ENCODE data around the gene DNAJA3.
A peak's percentile ranks its signal among the peaks of the same experiment; 100 is the strongest.

The DNAJA3 gene

DNA sequence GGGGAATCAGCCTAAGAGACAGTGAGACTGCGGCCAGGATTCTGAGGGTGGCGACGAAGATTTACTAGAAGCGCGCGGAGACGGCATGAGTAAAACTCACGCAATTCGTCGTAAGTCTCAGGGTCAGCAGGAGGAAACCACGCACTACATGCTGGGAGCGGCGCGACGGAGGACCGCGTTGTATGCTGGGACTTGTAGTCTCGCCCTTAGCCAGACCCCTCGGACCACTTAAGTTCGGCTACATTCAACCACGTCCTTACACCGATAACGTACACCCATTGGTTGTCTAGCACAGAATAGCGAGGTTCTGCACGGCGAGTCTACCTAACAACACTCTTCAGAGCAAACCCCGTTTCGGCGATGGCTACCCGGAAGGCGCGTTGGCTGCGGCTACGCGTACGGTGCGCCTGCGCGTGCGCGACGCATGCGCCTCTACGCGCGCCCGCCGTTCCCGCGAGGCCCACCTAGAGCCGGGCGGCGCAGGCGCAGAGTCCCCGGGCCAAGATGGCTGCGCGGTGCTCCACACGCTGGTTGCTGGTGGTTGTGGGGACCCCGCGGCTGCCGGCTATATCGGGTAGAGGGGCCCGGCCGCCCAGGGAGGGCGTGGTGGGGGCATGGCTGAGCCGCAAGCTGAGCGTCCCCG is at the start of gene DNAJA3:
DNAJA3 (plus strand) TSS at position 491 of the 643 bp plus-strand sequence; CDS start at position 505, 14 bp downstream.
- peak; percentile 99 for DNase-seq (ENCODE audit: low spot score)

DNA sequence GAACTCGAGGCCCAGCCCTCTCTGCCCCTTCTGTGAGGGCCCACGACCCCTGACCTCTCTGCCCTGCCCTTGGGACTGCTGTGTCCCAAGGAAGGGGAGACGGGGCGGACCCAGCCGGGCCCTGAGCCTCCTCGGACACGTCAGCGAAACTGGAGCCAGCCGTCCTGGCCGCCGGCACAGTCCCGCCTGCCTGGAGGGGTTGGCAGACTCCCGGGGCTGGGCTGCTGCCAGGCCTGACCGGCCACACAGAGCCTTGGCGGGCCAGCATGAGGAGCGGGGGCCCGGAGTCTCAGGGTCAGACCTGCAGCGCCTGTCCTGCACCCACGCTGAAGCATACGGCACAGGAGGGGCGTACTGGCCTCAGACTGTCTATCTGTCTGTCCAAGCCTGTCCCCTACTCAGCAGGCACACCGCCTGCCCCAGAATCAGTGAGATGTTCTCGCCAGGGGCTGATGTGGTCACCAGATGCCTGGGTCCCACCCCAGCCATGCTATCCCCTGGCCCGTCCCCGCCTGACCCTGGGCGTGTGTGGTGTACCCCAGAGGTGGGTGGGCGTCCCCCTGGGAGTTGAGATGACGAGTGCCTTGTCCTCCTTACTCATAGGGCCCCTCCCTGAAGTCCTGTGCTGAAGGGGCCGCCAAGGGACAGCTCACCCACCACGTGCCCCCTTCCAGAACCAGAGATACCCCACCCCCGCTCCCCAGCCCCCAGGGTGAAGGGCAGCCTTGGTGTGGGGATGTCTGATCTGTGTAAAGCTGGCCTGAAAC is 49.4 kb upstream of the DNAJA3 start:
- DNase-seq (ENCODE audit: low spot score), result peak; percentile 91

DNA sequence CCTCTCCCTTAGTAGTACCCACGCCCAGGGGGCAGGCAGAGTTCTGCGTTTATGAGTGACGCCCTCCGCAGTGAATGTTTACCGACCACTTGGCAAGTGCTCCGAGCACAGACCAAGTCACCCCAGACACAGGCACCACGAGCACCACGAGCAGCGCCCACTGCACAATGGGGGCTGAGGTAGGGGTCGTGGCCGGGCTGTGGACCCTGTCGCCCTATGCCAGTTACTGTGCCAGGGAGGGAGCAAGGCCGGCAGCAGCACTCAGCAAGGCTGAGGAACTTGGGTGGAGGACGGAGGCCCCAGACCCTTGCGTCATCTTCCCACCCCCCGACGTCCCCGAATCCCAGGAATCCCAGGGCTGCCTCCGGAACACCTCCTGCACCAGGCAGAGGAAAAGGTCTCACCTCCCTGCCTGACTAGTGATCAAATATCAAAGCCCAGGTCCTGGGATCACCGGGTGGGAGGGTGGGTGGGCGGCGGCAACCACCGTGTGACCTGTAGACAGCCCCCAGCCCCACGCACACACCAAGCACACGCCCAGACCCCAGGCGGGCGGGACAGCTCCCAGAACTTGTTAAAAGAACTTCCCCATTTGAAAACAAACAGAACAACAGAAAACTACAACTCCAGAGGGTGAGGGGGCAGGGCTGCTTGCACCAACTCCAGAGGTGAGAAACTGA is 48.6 kb upstream of the DNAJA3 start:
- peak; percentile 26 for DNase-seq (ENCODE audit: low spot score)

DNA sequence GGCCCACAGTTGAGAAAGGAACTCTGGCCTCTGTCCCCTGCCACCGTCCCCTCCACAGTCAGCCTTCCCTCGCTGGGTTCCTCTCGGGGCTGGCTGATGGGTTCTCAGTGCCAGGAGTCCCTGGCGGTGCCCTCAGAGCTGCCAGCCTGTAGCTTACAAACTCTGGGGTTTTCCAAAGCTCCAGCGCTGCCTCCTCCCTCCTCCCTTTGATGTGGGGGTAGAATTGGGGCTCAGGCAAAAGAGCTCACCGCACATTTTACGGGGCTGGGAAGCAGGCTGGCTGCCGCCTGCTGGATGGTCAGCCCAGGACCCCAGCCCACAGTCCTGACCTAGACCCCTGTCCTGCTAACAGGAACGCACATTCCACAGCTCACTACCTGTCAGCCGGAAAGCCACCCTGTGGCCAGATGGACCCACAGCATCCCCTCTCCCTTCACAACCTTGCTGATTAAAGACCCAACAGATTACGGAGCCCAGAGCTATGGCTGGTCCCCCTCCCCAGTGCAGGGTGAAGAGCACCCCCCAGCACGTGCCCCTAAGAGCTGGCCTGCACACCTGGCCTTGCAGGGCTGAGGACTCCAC is 48.0 kb upstream of the DNAJA3 start:
- no peak for DNase-seq (ENCODE audit: low spot score)

- DNase-seq (ENCODE audit: low spot score), result no peak
Measured at GRCh38 chr16:4378161-4378666, 47.5 kb upstream of the DNAJA3 start.

DNA sequence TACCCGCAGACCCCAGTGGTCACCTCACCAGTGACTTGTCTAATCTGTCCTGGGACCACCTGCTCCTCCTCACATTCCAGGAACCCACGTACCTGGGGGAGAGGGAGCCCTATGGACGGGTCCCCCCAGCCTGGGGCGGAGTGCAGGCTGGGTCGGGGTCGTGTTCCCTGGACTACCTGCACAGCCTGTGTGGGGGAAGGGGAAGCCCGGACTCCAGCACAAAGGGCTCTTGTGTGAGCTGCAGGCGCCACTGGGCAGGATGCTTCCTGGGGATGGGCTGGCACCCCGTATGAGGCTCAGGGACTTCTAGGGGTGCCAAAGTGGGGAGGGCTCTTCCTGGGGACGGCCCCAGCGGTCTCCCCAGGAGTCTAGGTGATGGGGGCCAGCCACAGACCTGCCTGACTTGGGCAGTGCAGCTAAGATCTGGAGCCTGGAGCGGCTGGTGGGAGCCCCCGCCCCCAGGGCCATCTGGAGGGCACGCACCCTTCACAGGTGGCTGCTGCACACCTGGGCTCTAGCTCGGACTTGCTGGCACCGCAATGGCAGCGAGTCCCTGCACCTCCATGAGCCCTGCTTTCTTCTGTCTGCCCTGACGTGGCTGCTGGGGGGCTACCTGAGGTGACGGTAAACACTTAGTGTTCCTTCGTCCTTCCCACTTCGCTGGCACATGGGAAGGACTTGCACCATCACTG is 46.5 kb upstream of the DNAJA3 start:
- no peak for DNase-seq (ENCODE audit: low spot score)

DNA sequence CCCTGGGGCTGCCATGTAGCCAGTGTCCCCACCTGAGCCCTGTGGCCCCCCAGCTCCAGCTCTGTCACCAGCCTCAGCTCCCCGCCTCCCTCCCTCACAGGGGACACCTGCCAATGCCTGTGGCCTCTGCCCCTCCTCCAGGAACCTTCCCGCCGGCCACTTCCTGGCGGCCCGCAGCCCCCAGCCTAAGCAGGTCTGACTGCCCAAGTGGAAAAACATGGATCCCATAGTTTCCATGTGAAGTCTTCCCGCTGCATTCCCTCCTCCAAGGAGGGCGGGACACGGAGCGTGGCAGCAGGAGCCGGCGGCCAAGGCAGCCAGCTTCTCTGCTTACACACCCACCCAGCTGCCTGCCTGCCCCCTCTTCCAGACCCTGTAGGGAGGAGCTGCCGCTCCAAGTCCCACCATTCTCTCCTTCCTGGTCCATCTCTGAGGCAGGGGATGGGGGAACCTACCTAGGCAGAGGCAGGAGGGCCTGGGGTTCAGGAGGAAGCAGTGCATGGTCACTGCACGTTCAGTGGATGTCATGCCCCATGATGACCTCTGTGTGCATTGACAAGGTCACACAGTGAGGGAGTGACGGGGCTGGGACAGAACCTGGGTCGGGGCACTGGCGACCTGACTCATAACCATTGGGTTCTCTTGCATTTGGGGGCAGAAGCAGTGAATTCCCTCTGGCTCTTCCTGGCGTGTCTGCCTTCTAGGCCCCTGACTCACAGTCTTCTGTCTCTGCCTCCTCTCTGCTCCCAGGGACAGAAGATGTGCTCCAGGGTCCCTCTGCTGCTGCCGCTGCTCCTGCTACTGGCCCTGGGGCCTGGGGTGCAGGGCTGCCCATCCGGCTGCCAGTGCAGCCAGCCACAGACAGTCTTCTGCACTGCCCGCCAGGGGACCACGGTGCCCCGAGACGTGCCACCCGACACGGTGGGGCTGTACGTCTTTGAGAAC is 45.3 kb upstream of the DNAJA3 start:
- DNase-seq (ENCODE audit: low spot score), result no peak

GRCh38 chr16:4381072-4381934 is 44.4 kb upstream of the DNAJA3 start:
- DNase-seq (ENCODE audit: low spot score), result no peak

DNA sequence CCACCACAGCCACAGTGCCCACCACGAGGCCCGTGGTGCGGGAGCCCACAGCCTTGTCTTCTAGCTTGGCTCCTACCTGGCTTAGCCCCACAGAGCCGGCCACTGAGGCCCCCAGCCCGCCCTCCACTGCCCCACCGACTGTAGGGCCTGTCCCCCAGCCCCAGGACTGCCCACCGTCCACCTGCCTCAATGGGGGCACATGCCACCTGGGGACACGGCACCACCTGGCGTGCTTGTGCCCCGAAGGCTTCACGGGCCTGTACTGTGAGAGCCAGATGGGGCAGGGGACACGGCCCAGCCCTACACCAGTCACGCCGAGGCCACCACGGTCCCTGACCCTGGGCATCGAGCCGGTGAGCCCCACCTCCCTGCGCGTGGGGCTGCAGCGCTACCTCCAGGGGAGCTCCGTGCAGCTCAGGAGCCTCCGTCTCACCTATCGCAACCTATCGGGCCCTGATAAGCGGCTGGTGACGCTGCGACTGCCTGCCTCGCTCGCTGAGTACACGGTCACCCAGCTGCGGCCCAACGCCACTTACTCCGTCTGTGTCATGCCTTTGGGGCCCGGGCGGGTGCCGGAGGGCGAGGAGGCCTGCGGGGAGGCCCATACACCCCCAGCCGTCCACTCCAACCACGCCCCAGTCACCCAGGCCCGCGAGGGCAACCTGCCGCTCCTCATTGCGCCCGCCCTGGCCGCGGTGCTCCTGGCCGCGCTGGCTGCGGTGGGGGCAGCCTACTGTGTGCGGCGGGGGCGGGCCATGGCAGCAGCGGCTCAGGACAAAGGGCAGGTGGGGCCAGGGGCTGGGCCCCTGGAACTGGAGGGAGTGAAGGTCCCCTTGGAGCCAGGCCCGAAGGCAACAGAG is 43.5 kb upstream of the DNAJA3 start:
- DNase-seq (ENCODE audit: low spot score), result no peak

GRCh38 chr16:4382795-4383357 is 42.8 kb upstream of the DNAJA3 start:
- DNase-seq (ENCODE audit: low spot score), result no peak

DNA sequence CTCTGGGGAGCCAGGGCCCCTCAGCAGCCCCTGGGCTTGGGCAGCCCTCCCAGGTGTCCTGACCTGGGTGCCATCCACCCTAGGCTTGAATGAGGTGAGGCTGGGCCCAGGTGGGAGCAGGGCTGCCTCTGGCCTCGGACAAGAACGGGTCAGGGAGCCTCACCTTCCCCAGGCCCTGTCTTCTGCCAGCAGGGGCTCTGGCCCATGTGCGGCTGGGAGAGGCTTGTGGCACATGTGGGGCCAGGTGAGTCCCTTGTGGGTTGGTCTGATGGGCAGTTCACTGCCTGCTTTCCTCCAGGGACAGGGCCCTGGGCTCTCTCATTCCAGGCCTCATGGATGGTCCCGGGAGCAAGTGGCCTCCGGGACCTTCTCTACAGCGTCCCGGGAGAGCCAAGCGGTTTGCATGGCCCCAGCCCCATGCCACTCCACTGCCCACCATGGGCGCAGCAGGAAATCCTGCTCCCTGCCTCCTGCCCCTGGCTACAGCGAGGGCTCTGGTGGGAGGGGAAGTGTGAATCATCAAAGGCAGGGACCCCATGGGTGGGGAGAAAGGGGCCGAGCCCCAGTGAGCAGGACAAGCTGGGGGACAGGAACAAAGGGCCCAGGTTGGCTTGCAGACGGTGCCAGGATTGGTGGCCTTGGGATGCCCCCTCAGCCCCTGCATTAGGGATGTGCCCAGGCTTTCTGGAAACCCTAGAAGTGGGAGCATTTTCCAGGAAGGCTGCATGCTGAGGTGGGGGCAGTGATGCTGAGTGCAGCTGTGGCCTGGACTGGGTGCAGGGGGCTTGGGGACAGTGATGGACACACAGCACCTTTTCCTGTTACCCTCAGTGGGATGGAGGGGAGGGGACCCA is 41.9 kb upstream of the DNAJA3 start:
- DNase-seq (ENCODE audit: low spot score), result no peak

DNA sequence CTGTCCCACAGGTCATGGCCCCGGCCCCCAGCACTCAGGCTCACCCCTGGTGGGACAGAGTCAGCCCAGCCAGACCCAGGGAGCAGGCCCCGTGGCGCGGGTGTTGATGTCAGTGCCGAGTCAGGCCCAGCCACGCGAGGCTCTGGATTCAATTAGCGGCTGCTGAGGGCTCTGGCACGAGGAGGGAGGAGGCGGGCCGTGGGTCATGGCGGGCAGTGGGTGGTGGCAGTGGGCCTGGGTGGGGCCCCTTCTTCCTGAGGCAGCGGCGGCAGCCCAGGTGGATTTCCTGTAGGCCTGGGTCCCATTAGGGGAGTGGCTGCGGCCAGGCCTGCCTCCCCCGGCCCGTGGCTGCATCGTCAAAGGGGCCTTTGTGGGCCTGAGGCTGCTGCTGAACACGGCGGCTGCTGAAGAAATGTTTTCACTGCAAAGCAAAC is 41.1 kb upstream of the DNAJA3 start:
- DNase-seq (ENCODE audit: low spot score), result peak; percentile 65

- peak; percentile 29 for DNase-seq (ENCODE audit: low spot score)
Measured at GRCh38 chr16:4385066-4385788, 40.4 kb upstream of the DNAJA3 start.

- DNase-seq (ENCODE audit: low spot score), result peak; percentile 35
Measured at GRCh38 chr16:4385789-4386450, 39.7 kb upstream of the DNAJA3 start.

- peak; percentile 60 for DNase-seq (ENCODE audit: low spot score)
Measured at GRCh38 chr16:4386451-4386805, 39.2 kb upstream of the DNAJA3 start.

DNA sequence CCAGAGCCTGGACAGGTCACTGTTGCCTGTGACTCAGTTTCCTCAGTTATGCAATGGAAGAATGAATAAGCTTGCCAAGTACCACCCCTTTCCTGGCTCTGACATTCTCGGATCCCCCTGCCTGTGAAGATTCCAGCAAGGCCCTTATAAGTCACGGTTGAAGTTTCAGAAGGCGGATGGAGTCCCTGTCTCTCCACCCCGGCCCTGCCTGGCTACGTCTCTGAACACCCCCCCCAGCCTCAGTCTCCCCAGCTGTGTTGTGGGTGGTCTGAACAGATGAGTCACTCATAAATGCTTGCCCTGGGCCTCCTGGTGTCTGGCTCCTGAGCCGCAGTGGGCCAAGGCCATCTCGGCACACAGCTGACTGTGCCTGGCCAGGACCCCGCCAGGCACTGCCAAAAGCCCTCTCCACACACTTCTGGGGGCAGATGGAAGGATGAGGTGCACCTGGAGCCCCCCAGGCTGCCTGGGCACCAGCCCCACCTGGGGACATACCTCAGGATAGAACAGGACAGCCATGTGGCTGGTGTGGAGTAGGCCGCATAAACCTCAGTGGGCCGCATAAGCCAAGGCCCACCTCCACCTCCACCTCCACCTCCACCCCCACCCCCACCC is 38.6 kb upstream of the DNAJA3 start:
- peak; percentile 39 for DNase-seq (ENCODE audit: low spot score)
